Keratinocyte (primary cell): Measurements from ENCODE around the gene DGKE. TPM values are rescaled to one million over a fixed set of nuclear protein-coding genes. Genes with fewer than 3 reads are reported as not detected.

ENCODE experiments used
- DNase-seq: peaks from one replicate; pipeline ENCODE4 v3.0.0-alpha.2; 2011; ENCODE audit warnings: low read depth, missing footprints, low spot score
- FAIRE-seq: peaks from 2 replicates; lab custom pipeline; 2011; peaks lifted over from hg19 to GRCh38; lab: Jason Lieb, UNC
- H2AFZ ChIP-seq: 2 replicates; pipeline ENCODE4 v1.6.0; 2012; ENCODE audit warnings: low read length, control low read depth, inconsistent platforms; ENCODE audit not compliant: control insufficient read depth
- H3K27ac ChIP-seq: 2 replicates; pipeline ENCODE4 v1.5.1; 2011; ENCODE audit warnings: low read length; ENCODE audit not compliant: control insufficient read depth, insufficient read depth
- H3K27me3 ChIP-seq: 3 replicates; pipeline ENCODE4 v1.6.0; 2011; ENCODE audit warnings: low read length; ENCODE audit not compliant: control insufficient read depth, insufficient read depth; ENCODE audit errors: extremely low read depth
- H3K36me3 ChIP-seq, 2 experiments: 2 replicates in 1 of 2; 3 replicates in 1 of 2; pipeline ENCODE4 v1.5.1; 2011; ENCODE audit warnings: low read length in 2 of 2, mild to moderate bottlenecking in 1 of 2; ENCODE audit not compliant: control insufficient read depth in 2 of 2, insufficient read depth in 2 of 2; ENCODE audit errors: extremely low read depth in 1 of 2
- H3K4me1 ChIP-seq: 3 replicates; pipeline ENCODE4 v1.5.1; 2011; ENCODE audit warnings: low read length; ENCODE audit not compliant: control insufficient read depth, insufficient read depth; ENCODE audit errors: extremely low read depth
- H3K4me2 ChIP-seq: 3 replicates; pipeline ENCODE4 v1.6.0; 2011; ENCODE audit warnings: low read depth, low read length; ENCODE audit not compliant: control insufficient read depth, insufficient read depth; ENCODE audit errors: extremely low read depth
- H3K4me3 ChIP-seq, 3 experiments: fragments of 200-600 bp in 1 of 3; sonication (generic) in 1 of 3; 2 replicates in 2 of 3; 3 replicates in 1 of 3; pipeline ENCODE4 v1.5.1; 2011 to 2016; ENCODE audit warnings: low read length in 3 of 3, mild to moderate bottlenecking in 3 of 3, control low read depth in 2 of 3, inconsistent platforms in 1 of 3, low read depth in 1 of 3, mixed read lengths in 1 of 3, mixed run types in 1 of 3, moderate library complexity in 1 of 3; ENCODE audit not compliant: control insufficient read depth in 2 of 3, insufficient read depth in 2 of 3; ENCODE audit errors: extremely low read depth in 1 of 3
- H3K79me2 ChIP-seq: 2 replicates; pipeline ENCODE4 v1.6.0; 2012; ENCODE audit warnings: low read length; ENCODE audit not compliant: control insufficient read depth, insufficient read depth
- H3K9ac ChIP-seq: 3 replicates; pipeline ENCODE4 v1.6.0; 2011; ENCODE audit warnings: low read length; ENCODE audit not compliant: control insufficient read depth, insufficient read depth; ENCODE audit errors: extremely low read depth
- H3K9me1 ChIP-seq: 3 replicates; pipeline ENCODE4 v1.6.0; 2011; ENCODE audit warnings: low read length; ENCODE audit not compliant: control insufficient read depth, insufficient read depth; ENCODE audit errors: extremely low read depth
- H3K9me3 ChIP-seq: 2 replicates; pipeline ENCODE4 v1.5.1; 2012; ENCODE audit warnings: low read depth, low read length; ENCODE audit not compliant: control insufficient read depth
- H4K20me1 ChIP-seq: 3 replicates; pipeline ENCODE4 v1.6.0; 2011; ENCODE audit warnings: low read length; ENCODE audit not compliant: control insufficient read depth, insufficient read depth; ENCODE audit errors: extremely low read depth
- CTCF ChIP-seq, 3 experiments: IDR thresholded peaks in 1 of 3; conservative IDR thresholded peaks in 1 of 3; optimal IDR thresholded peaks in 1 of 3; 2 replicates in 2 of 3; 3 replicates in 1 of 3; pipeline versions ENCODE3 to v1.5.1; 2011; ENCODE audit warnings: low read length in 3 of 3, mild to moderate bottlenecking in 3 of 3, moderate library complexity in 2 of 3, control low read depth in 1 of 3, inconsistent platforms in 1 of 3; ENCODE audit not compliant: insufficient read depth in 2 of 3; ENCODE audit errors: extremely low read depth in 1 of 3
- EZH2 ChIP-seq: IDR thresholded peaks from one replicate; pipeline ENCODE4 v1.6.1; 2012; ENCODE audit warnings: inconsistent platforms, mild to moderate bottlenecking, low read length, moderate library complexity
- dilution Hi-C: fragments of 300-500 bp; cut with MboI; formaldehyde crosslinking; loops from one replicate; pipeline ENCODE4 v1.7.0; 2020; ENCODE audit warnings: low sequenced_read_pairs; ENCODE audit not compliant: extremely low pct_ligation_motif_present
- polyA plus RNA-seq, 5 experiments: library from polyadenylated mRNA; depleted of rRNA in 3 of 5; stranded (reverse) in 3 of 5; stranded (forward) in 1 of 5; unstranded in 1 of 5; fragments of >200 nt; gene quantifications; 1 replicate in 1 of 5; 2 replicates in 3 of 5; 3 replicates in 1 of 5; pipeline versions ENCODE4 v1.2.1 to v1.2.3, GENCODE V29; 2011 to 2012; ENCODE audit warnings: missing spikeins in 2 of 5, low read depth in 1 of 5, low replicate concordance in 1 of 5

Gene DGKE
- polyA plus RNA-seq, 1 donor (not counting 4 experiments of a cell fraction or from before 2014, with no cell fraction given) = 4.7 TPM

GRCh38 chr17:56847106-56847505 is 13.2 kb downstream of the DGKE start:
- Histone ChIP-seq H3K9me1 (no peaks in the 10 kb centered on the region), H2AFZ (no peak overlapping the region), H3K4me2 (no peak overlapping the region), H3K36me3 (peaks cover 3 to 6% of the 10 kb centered on the region in 2 experiments), H3K9me3 (no peaks in the 10 kb centered on the region), H3K4me1 (no peaks in the 10 kb centered on the region), H3K9ac (no peak overlapping the region), H3K27me3 (no peaks in the 10 kb centered on the region), H3K79me2 (no peaks in the 10 kb centered on the region), H3K4me3 (no peak overlapping the region), H3K27ac (no peak overlapping the region), H4K20me1 (no peaks in the 10 kb centered on the region)
- dilution Hi-C loops = no loop called here
- DNase-seq = no peak
- no peak for FAIRE-seq
- TF ChIP-seq CTCF (optimal IDR thresholded peaks at IDR 0.05 in 1 of 3, IDR thresholded peaks at IDR 0.05 in 1 of 3, conservative IDR thresholded peaks at IDR 0.05 in 1 of 3; ENCODE audit: extremely low read depth in 1 of 3, insufficient read depth in 2 of 3, low read length in 3 of 3) (no peak), EZH2 (no peak)

- H3K9me3 ChIP-seq = no peaks in the 10 kb centered on the region
- H3K4me1 ChIP-seq = no peaks in the 10 kb centered on the region
- H3K9me1 ChIP-seq = no peaks in the 10 kb centered on the region
- H3K9ac ChIP-seq = no peak overlapping the region
- no peak overlapping the region for H3K27ac ChIP-seq
- H4K20me1 ChIP-seq = no peaks in the 10 kb centered on the region
- H3K4me3 ChIP-seq = no peak overlapping the region
- H3K79me2 ChIP-seq = no peaks in the 10 kb centered on the region
- dilution Hi-C loops = no loop called here
- TF ChIP-seq EZH2 (no peak), CTCF (optimal IDR thresholded peaks at IDR 0.05 in 1 of 3, IDR thresholded peaks at IDR 0.05 in 1 of 3, conservative IDR thresholded peaks at IDR 0.05 in 1 of 3; ENCODE audit: extremely low read depth in 1 of 3, insufficient read depth in 2 of 3, low read length in 3 of 3) (no peak)
- H3K27me3 ChIP-seq = no peaks in the 10 kb centered on the region
- DNase-seq (no peak), FAIRE-seq (no peak)
- no peak overlapping the region for H3K4me2 ChIP-seq
- H2AFZ ChIP-seq = no peak overlapping the region
- H3K36me3 ChIP-seq = peaks cover 3 to 6% of the 10 kb centered on the region in 2 experiments
Observed at GRCh38 chr17:56849131-56849530, 15.2 kb downstream of the DGKE start.
